MCF 10A (cell line): ENCODE data around the gene SIN3B. TPM values are rescaled to one million over a fixed set of nuclear protein-coding genes. Genes with fewer than 3 reads are reported as not detected.

Experiments
- BruUV-seq: library from RNA; stranded (reverse); fragments of 400-500 nt; replicated peaks from 2 replicates; lab custom pipeline; 2021; lab: Mats Ljungman, UMichigan
- CTCF ChIA-PET: fragments of 300-600 bp; sonication (Branson Sonifier 250); formaldehyde crosslinking; extraction: SDS; loops from one replicate; lab custom pipeline; 2021; ENCODE audit warnings: antibody characterized with exemption, inconsistent platforms; lab: Yijun Ruan, JAX
- POLR2A ChIA-PET: fragments of 300-600, 350-650 bp; sonication (Branson Sonifier 250); formaldehyde crosslinking; extraction: SDS; loops from one replicate; lab custom pipeline; 2020; ENCODE audit warnings: antibody characterized with exemption, inconsistent platforms; lab: Yijun Ruan, JAX
- DNase-seq: peaks from one replicate; pipeline ENCODE4 v3.0.0-alpha.2; 2018; ENCODE audit not compliant: unreplicated experiment
- H3K27ac Mint-ChIP-seq: one replicate; pipeline ENCODE4 v1.8.0; 2022; ENCODE audit warnings: mild to moderate bottlenecking, low read depth, mixed read lengths; ENCODE audit not compliant: unreplicated experiment
- H3K27me3 Mint-ChIP-seq: one replicate; pipeline ENCODE4 v1.8.0; 2022; ENCODE audit warnings: mixed read lengths; ENCODE audit not compliant: insufficient read depth, unreplicated experiment
- H3K36me3 Mint-ChIP-seq: one replicate; pipeline ENCODE4 v1.8.0; 2022; ENCODE audit warnings: mild to moderate bottlenecking, moderate library complexity, mixed read lengths; ENCODE audit not compliant: insufficient read depth, unreplicated experiment
- H3K4me1 Mint-ChIP-seq: one replicate; pipeline ENCODE4 v1.8.0; 2022; ENCODE audit warnings: mixed read lengths; ENCODE audit not compliant: insufficient read depth, unreplicated experiment
- H3K4me3 Mint-ChIP-seq: one replicate; pipeline ENCODE4 v1.8.0; 2022; ENCODE audit warnings: mild to moderate bottlenecking, moderate library complexity, mixed read lengths; ENCODE audit not compliant: unreplicated experiment
- H3K9me3 Mint-ChIP-seq: one replicate; pipeline ENCODE4 v1.8.0; 2022; ENCODE audit warnings: mixed read lengths; ENCODE audit not compliant: unreplicated experiment
- CTCF ChIP-seq: fragments of 200-600 bp; IDR thresholded peaks from one replicate; pipeline ENCODE4 v1.8.0; 2022; ENCODE audit warnings: antibody characterized with exemption, mild to moderate bottlenecking; ENCODE audit not compliant: unreplicated experiment
- intact Hi-C: fragments of 100-400 bp; cut with micrococcal nuclease; formaldehyde crosslinking; loops from 2 replicates; pipeline ENCODE4 v1.14.1; 2022
- total RNA-seq: library from RNA; stranded (reverse); gene quantifications from 2 replicates; pipeline ENCODE4 v1.2.3, GENCODE V29; 2022

Gene SIN3B
- total RNA-seq, 1 experiment from 2014 or later = 56.0 TPM

GRCh38 chr19:16824658-16825311 lies 4.4 kb upstream of the SIN3B start:
- peaks cover 11% of the 10 kb centered on the region for H3K36me3 Mint-ChIP-seq
- H3K4me3 Mint-ChIP-seq = peak overlapping the region; percentile 70
- H3K27me3 Mint-ChIP-seq = no peaks in the 10 kb centered on the region
- no peak for DNase-seq
- TSS peak; percentile 68 for BruUV-seq
- ChIA-PET CTCF (interaction anchor here (1.0 kb wide), 1 partner anchor 44 kb away, joined by 3 read pairs; no protein-coding TSS in a partner anchor), POLR2A (interaction anchor here (1.4 kb wide), 1 partner anchor 106 kb away, joined by 5 read pairs; no protein-coding TSS in a partner anchor)
- peaks cover 28% of the 10 kb centered on the region for H3K4me1 Mint-ChIP-seq
- H3K9me3 Mint-ChIP-seq = no peaks in the 10 kb centered on the region
- TF ChIP-seq CTCF = no peak
- intact Hi-C loops = loop anchor here (5.0 kb wide), 3 partner anchors 73 to 252 kb away; partner anchors contain the start of gene SLC35E1
- H3K27ac Mint-ChIP-seq = peak overlapping the region; percentile 68

GRCh38 chr19:16825312-16826052 lies 3.7 kb upstream of the SIN3B start:
- no peaks in the 10 kb centered on the region for H3K9me3 Mint-ChIP-seq
- CTCF ChIA-PET = interaction anchor here (0.5 to 1.1 kb wide), 4 partner anchors 44 to 227 kb away, joined by 3 to 4 read pairs (median 3); no protein-coding TSS in a partner anchor

GRCh38 chr19:16829822-16830289 lies 658 bp downstream of the SIN3B start:
- no peak for DNase-seq
- Mint-ChIP-seq H3K27me3 (no peaks in the 10 kb centered on the region), H3K36me3 (peaks cover 38% of the 10 kb centered on the region), H3K9me3 (no peaks in the 10 kb centered on the region), H3K4me3 (peak overlapping the region; percentile 75), H3K27ac (peak overlapping the region; percentile 59), H3K4me1 (peaks cover 14% of the 10 kb centered on the region)
- ChIA-PET POLR2A (interaction anchor here (0.7 to 1.9 kb wide), 6 partner anchors 25 to 169 kb away, joined by 3 to 6 read pairs (median 4); partner anchors contain the start of genes NWD1, SMIM7 and TMEM38A), CTCF (interaction anchor here (0.6 to 1.3 kb wide), 5 partner anchors 10 to 333 kb away, joined by 3 to 5 read pairs (median 3); no protein-coding TSS in a partner anchor)
- intact Hi-C loops = loop anchor here (1.0 to 5.0 kb wide), 3 partner anchors 51 to 258 kb away; partner anchors contain the start of gene SLC35E1
- BruUV-seq = no TSS peak
- TF ChIP-seq CTCF = no peak

More at GRCh38 chr19:16825312-16826052, 3.7 kb upstream of the SIN3B start:
- peak; percentile 80 for DNase-seq
- Mint-ChIP-seq H3K4me3 (peak overlapping the region; percentile 70), H3K27me3 (no peaks in the 10 kb centered on the region), H3K4me1 (peaks cover 28% of the 10 kb centered on the region), H3K27ac (peak overlapping the region; percentile 68), H3K36me3 (peaks cover 11% of the 10 kb centered on the region)
- TF ChIP-seq CTCF = no peak
- no TSS peak for BruUV-seq
- intact Hi-C loops = loop anchor here (5.0 kb wide), 2 partner anchors 72 to 253 kb away; partner anchors contain the start of gene SLC35E1
- POLR2A ChIA-PET = interaction anchor here (0.6 to 1.4 kb wide), 5 partner anchors 26 to 640 kb away, joined by 3 to 5 read pairs (median 4); no protein-coding TSS in a partner anchor
